GM18951 (cell line): ENCODE measurements around the gene RASL12.

ENCODE experiments used
- POLR2A ChIP-seq: IDR thresholded peaks from 4 replicates; pipeline ENCODE4 v1.6.1; 2011; ENCODE audit warnings: mild to moderate bottlenecking; ENCODE audit not compliant: insufficient read length, insufficient read depth; ENCODE audit errors: extremely low read depth
- in situ Hi-C: fragments of 300-500 bp; cut with MboI; formaldehyde crosslinking; loops from one replicate; pipeline ENCODE4 v1.12.0; 2022; ENCODE audit warnings: low sequenced_read_pairs, mixed read lengths, inconsistent platforms; ENCODE audit not compliant: unreplicated experiment

Gene RASL12

GRCh38 chr15:65062726-65063125 is 5.1 kb downstream of the RASL12 start:
- no peak for TF ChIP-seq POLR2A
- in situ Hi-C loops = no loop called here

- in situ Hi-C loops = no loop called here
- no peak for TF ChIP-seq POLR2A
Observed at GRCh38 chr15:65062061-65062460, 5.7 kb downstream of the RASL12 start.

DNA sequence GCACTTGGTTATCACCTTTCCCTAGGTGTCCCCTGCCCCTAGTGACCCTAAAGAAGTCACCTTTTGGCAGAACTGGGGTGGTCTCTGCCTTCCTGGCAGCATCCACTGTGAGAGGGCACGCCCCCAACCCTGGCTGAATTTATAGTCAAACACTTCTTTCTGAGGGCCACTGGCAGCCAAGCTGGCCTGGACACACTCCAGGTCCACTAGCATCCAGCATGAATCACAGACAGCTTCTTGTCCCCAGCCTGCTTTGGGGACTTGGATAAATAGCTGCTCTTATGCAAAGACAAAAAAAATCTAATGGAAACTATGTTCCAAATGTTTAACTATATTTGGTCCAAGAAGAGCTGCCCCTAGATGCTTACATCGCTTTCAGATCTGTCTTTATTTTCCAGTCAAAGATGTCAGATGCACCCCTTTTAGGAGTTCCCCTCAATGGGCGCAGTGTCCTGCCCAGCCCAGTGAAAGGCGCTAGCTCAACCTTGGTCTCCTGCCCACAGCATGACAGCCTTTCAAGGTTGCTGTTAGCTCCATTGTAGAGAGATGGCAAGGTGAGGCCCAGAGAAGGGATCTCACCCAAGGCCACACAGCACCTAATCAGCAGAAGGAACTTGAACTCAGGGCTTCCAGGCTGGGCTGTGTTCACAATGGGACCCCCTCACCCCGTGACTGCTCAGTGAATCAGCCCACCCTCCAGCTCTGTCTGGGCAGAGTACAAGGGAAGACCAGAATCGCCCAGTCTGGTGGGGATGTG is 7.0 kb downstream of the RASL12 start:
- in situ Hi-C loops = no loop called here
- TF ChIP-seq POLR2A = no peak

DNA sequence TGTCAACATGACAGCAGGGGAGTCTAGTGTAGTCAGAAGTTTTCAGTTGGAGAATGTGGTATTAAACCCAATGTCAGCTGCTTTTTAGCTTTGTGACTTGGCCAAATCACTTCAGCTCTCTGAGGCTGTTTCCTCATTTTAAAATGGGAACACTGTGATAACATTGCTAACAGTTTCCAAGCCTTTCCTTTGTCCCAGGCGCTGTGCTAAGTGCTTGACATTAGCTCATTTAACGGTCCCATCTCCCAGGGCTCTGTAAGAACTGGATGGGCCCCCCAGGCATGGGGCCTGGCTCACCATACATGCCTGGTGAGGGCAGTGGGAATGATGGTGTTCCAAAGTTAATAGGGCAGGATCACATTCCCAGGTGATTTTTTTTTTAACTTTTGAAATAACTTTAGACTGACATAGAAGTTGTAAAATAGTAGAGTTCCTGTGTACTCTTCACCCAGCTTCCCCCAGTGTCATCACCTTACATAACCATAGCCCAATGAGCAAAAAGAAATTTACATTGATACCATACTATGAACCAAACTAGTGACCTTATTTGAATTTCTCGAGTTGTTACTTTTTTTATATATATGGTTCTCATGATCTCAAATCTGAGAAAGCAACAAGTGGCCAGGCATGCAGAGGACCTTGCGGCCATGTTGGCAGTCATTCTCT is 7.7 kb downstream of the RASL12 start:
- in situ Hi-C loops = no loop called here

GRCh38 chr15:65059369-65059750 is 8.4 kb downstream of the RASL12 start:
- TF ChIP-seq POLR2A = no peak
- in situ Hi-C loops = no loop called here

More for the DNA sequence above, 7.7 kb downstream of the RASL12 start:
- TF ChIP-seq POLR2A = no peak

- in situ Hi-C loops = no loop called here
- TF ChIP-seq POLR2A = no peak
Observed at GRCh38 chr15:65058394-65059368, 9.1 kb downstream of the RASL12 start.

- no peak for TF ChIP-seq POLR2A
- in situ Hi-C loops = no loop called here
Observed at GRCh38 chr15:65057549-65057940, 10.2 kb downstream of the RASL12 start.

DNA sequence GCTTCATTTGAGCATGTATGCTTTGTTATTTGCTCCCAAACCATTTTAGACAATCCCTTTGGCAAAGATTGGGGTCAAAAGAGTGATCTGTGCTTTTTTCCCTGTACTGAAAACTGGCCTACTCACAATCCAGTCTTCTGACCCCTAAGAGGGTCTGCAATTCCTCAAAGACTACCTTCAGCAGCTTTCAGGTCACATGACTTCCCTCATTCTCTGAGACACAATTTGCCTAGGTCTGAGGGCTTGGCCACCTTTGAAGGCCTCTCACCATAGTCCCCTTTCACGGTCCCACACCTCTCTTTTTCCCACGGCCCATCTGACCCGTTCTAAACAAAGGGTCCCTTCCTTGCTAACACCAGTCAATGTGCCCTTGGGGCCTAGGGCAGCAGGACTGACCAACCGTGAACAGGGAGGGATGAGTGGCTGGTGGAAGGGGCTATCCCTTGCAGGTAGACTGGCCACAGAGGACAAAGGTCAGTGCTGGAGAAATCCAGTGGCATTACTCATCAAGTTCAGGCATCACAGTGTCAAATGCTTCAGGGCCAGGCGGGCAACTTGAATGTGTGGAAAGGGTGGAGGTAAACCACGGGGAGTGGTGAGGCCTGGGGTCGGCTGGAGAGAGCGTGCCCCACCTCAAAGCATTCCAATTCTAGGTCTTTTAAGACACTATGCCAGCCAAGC is 10.8 kb downstream of the RASL12 start:
- in situ Hi-C loops = no loop called here

GRCh38 chr15:65056106-65056505 is 11.7 kb downstream of the RASL12 start:
- no peak for TF ChIP-seq POLR2A
- in situ Hi-C loops = no loop called here

More for the DNA sequence above, 10.8 kb downstream of the RASL12 start:
- TF ChIP-seq POLR2A = no peak

DNA sequence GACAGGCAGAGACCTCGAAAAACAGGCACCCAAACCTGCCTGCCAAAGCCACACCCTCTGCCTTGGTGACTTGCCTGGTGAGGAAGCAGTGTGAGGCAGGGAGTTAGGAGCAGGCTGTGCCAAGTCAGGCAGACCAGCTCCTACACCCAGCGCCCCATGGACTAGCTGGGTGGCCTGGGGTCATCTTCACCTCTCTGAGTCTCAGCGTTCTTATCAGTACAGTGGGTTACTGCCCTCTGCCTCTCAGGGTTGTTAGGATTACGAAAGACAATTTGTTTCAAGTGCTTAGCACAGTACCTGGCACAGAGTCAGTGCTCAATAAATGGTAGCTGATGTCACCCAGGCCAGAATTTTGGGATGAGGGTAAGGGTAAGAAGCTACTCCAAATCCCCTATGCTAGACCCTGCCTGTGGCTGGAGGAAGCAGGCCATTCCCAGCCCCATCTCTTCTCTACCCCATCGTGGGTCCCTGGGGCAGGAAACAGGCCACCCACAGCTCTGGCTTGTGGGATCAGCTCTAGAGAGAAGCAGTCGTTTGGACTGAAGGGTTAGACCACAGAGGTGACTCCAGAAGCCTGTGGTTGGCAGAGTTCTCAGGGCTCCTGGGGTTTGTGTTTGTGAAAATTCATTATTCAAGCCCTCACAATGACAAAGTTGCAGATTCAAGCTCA is 12.5 kb downstream of the RASL12 start:
- in situ Hi-C loops = no loop called here
- no peak for TF ChIP-seq POLR2A

DNA sequence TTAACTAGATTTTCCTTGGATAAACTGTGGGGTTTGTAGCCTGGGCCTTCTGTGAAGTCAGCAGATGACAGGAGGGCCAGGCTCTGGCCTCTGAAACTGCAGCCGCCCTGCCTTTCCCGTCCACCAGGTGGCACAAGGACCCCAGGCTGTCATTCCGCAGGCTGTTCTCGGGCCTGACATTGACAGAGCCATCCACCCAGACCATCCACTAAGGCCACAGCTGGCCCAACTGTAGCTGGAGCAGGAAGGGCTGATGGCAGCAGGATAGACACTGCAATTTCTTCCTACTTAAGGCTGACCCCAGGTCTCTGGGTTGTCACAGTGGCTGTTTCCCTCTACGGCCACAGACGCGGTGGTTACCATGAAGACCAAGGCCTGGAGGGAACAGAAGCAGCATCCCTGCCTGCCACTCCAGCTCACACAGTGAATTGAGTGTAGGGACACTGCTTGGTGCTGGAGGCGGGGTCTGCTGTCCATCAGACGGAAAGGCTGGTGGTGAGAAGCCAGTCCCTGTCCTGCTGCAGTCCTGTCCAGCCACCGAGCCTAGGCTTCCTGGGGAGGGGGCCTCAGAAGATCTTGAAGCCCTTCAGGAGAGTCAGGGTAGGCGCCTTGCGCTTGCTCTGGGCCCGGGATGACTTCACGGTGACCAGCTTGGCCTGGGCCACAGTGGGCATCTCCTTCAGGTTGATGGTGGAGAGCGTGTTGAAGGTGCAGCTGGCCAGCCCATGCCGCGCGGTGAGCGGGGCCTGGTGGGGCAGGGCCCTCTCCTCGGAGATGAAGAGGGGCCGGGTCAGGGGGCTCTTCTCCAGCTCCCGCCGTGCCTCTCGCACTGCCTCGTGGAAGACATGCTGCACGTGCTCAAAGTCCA is 13.2 kb downstream of the RASL12 start:
- in situ Hi-C loops = no loop called here
- TF ChIP-seq POLR2A = no peak
